ENCODE results near the gene ATP6V0D1.

DNA sequence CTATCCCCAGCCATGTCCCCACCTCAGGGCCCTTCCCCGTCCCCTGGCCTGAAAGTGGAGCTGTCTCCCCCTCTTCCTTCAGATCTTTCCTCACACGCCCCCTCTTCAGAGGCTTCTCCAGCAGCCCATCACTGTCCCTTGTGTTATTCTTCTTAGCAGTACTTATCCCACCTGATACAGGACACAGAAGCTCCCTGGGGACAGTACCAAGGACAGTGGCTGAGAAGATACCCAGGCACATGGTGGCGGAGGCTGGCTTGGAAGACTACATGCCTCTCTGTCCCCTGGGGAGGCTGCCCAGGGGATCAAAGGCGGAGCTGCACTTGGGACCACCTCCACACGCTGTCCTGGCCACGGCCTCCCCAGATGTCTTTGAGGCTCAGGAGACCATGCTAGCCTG is 26.1 kb downstream of the ATP6V0D1 start:
- TF ChIP-seq, protein P1, sequence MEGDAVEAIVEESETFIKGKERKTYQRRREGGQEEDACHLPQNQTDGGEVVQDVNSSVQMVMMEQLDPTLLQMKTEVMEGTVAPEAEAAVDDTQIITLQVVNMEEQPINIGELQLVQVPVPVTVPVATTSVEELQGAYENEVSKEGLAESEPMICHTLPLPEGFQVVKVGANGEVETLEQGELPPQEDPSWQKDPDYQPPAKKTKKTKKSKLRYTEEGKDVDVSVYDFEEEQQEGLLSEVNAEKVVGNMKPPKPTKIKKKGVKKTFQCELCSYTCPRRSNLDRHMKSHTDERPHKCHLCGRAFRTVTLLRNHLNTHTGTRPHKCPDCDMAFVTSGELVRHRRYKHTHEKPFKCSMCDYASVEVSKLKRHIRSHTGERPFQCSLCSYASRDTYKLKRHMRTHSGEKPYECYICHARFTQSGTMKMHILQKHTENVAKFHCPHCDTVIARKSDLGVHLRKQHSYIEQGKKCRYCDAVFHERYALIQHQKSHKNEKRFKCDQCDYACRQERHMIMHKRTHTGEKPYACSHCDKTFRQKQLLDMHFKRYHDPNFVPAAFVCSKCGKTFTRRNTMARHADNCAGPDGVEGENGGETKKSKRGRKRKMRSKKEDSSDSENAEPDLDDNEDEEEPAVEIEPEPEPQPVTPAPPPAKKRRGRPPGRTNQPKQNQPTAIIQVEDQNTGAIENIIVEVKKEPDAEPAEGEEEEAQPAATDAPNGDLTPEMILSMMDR (conservative IDR thresholded peaks at IDR 0.05; ENCODE audit: low read depth, low read length) = no peak
- TF ChIP-seq EZH2phosphoT487 (IDR thresholded peaks at IDR 0.05; ENCODE audit: borderline replicate concordance, low read length) (no peak), EZH2 (IDR thresholded peaks at IDR 0.05; ENCODE audit: low read length, unreplicated experiment) (no peak)

All from PC-3 (cell line).